Prostate gland (tissue), 2 donors: ENCODE results near the gene PPP2R5E. TPM values are rescaled to one million over a fixed set of nuclear protein-coding genes. Genes with fewer than 3 reads are reported as not detected.
A peak's percentile ranks its signal among the peaks of the same experiment; 100 is the strongest.

Source experiments
- DNase-seq: peaks from one replicate; pipeline ENCODE4 v3.0.0-alpha.2; 2019; ENCODE audit warnings: low spot score
- H3K27ac ChIP-seq, 2 donors: fragments of 200-600 bp; sonication (generic); 2 replicates each; pipeline ENCODE4 v1.5.1; 2017 to 2019
- H3K27me3 ChIP-seq: fragments of 200-600 bp; sonication (generic); replicated peaks from 2 replicates; pipeline ENCODE4 v1.5.1; 2019; ENCODE audit not compliant: insufficient read depth
- H3K36me3 ChIP-seq, 2 donors: fragments of 200-600 bp; sonication (generic); 1 replicate in 1 of 2; 2 replicates in 1 of 2; pipeline versions ENCODE4 v1.5.1 to v1.8.1; 2017 to 2019
- H3K4me1 ChIP-seq: fragments of 200-600 bp; sonication (generic); replicated peaks from 2 replicates; pipeline ENCODE4 v1.5.1; 2019
- H3K4me3 ChIP-seq, 2 donors: fragments of 200-600 bp; sonication (generic); 2 replicates each; pipeline ENCODE4 v1.5.1; 2017 to 2019
- H3K9me3 ChIP-seq: fragments of 200-600 bp; sonication (generic); 2 replicates; pipeline ENCODE4 v1.5.1; 2017
- POLR2A ChIP-seq: fragments of 450-650 bp; IDR thresholded peaks from one replicate; pipeline ENCODE4 v1.6.1; 2016; ENCODE audit warnings: antibody characterized with exemption, mild to moderate bottlenecking
- POLR2AphosphoS5 ChIP-seq: sonication (generic); formaldehyde crosslinking; IDR thresholded peaks from one replicate; pipeline ENCODE4 v1.6.1; 2017; ENCODE audit warnings: antibody characterized with exemption
- WGBS: methylation state at CpG from one replicate; pipeline ENCODE4 v1.1.5; 2018; 5-methylcytosine and 5-hydroxymethylcytosine counted together
- intact Hi-C: fragments of 100-400 bp; cut with DNase I; formaldehyde crosslinking; loops from one replicate; pipeline ENCODE4 v1.14.2; 2022
- total RNA-seq, 2 donors: library from RNA; depleted of rRNA; stranded (reverse); fragments of >200 nt; gene quantifications; one replicate each; pipeline ENCODE4 v1.1.0, GENCODE V29; 2016
- TF ChIP-seq, protein P1 (sequence below), 4 experiments: fragments of 200-600 bp in 2 of 4; fragments of 450-650 bp in 2 of 4; sonication (generic) in 2 of 4; IDR thresholded peaks; 1 replicate in 3 of 4; 2 replicates in 1 of 4; pipeline ENCODE4 v1.5.1; 2016 to 2019; ENCODE audit warnings: antibody characterized with exemption in 4 of 4, mild to moderate bottlenecking in 2 of 4, moderate library complexity in 2 of 4

The PPP2R5E gene
- total RNA-seq, 2 donors from 2014 or later = 23.5 to 30.0 TPM

DNA sequence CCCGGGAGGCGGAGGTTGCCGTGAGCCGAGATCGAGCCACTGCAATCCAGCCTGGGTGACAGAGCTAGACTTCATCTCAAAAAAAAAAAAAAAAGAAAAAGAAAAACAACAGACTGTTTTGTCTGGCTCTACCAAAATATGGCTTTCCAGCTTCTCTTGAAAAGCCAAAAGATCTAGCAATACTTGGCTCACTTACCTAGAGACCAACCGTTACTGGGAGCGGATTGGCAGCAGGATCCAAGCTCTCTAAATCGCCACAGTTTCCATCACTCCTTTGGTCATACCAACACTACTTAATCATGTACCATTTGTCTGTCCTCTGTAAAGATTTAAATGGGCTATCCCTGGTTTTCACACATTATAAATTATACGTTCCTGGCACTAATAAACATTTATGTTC is 136.8 kb downstream of the PPP2R5E start:
- Histone ChIP-seq H3K9me3 (no peaks in the 10 kb centered on the region), H3K36me3 (no peaks in the 10 kb centered on the region), H3K4me1 (no peaks in the 10 kb centered on the region), H3K27ac (no peak overlapping the region), H3K27me3 (no peaks in the 10 kb centered on the region), H3K4me3 (no peak overlapping the region)
- 85% methylated on average over 9 of the region's 9 CpGs for WGBS
- no peak for TF ChIP-seq POLR2AphosphoS5
- TF ChIP-seq POLR2A = no peak
- TF ChIP-seq, protein P1, sequence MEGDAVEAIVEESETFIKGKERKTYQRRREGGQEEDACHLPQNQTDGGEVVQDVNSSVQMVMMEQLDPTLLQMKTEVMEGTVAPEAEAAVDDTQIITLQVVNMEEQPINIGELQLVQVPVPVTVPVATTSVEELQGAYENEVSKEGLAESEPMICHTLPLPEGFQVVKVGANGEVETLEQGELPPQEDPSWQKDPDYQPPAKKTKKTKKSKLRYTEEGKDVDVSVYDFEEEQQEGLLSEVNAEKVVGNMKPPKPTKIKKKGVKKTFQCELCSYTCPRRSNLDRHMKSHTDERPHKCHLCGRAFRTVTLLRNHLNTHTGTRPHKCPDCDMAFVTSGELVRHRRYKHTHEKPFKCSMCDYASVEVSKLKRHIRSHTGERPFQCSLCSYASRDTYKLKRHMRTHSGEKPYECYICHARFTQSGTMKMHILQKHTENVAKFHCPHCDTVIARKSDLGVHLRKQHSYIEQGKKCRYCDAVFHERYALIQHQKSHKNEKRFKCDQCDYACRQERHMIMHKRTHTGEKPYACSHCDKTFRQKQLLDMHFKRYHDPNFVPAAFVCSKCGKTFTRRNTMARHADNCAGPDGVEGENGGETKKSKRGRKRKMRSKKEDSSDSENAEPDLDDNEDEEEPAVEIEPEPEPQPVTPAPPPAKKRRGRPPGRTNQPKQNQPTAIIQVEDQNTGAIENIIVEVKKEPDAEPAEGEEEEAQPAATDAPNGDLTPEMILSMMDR (IDR thresholded peaks at IDR 0.05) = no peak
- intact Hi-C loops = no loop called here
- no peak for DNase-seq

DNA sequence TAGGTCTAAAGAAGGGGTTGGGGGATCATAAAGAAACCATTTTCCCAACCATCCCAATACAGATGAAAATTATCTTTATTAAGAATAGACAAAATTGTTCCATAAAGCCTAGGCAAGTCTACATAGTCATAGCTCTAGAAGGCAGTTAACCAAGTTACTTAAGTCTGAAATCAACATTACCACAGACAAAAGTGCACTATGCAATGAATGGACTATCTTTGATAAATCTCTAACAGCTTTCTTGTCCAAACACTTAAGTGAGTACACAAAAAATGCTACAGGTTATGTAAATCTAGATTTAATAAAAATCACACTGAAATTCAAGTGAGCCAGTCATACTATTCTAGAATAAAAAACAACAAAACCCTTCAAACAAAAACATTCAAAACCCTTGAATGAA is 137.5 kb downstream of the PPP2R5E start:
- H3K4me1 ChIP-seq = no peaks in the 10 kb centered on the region
- no peak overlapping the region for H3K27ac ChIP-seq
- intact Hi-C loops = no loop called here
- no peaks in the 10 kb centered on the region for H3K36me3 ChIP-seq
- no peak overlapping the region for H3K4me3 ChIP-seq
- no peaks in the 10 kb centered on the region for H3K27me3 ChIP-seq
- no peaks in the 10 kb centered on the region for H3K9me3 ChIP-seq
- DNase-seq = no peak
- TF ChIP-seq, protein P1 (IDR thresholded peaks at IDR 0.05) = no peak
- TF ChIP-seq POLR2A (no peak), POLR2AphosphoS5 (no peak)

DNA sequence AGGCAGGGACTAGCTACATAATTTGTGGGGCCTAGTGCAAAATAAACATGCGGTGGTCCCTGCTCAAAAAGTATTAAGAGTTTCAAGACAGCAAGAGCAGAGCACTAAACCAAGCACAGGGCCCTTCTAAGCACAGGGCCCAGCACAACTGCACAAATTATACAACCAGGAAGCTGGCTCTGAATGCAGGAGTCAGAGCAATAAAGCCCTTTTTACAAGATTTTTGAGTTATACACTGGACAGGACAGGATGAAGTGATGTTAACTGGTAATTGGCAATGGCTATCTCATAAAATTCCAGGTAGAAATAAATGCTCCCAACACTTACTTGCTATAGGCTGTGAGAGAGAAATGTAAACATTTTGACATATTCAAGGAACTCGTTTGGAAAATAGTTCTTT is 138.3 kb downstream of the PPP2R5E start:
- Histone ChIP-seq H3K4me1 (no peaks in the 10 kb centered on the region), H3K36me3 (no peaks in the 10 kb centered on the region), H3K27ac (no peak overlapping the region), H3K27me3 (no peaks in the 10 kb centered on the region), H3K4me3 (no peak overlapping the region), H3K9me3 (no peaks in the 10 kb centered on the region)
- TF ChIP-seq POLR2AphosphoS5 = peak; percentile 69
- TF ChIP-seq, protein P1 (IDR thresholded peaks at IDR 0.05) = no peak
- 19% methylated on average over 2 of the region's 2 CpGs for WGBS
- peak; percentile 47 for DNase-seq
- intact Hi-C loops = no loop called here

DNA sequence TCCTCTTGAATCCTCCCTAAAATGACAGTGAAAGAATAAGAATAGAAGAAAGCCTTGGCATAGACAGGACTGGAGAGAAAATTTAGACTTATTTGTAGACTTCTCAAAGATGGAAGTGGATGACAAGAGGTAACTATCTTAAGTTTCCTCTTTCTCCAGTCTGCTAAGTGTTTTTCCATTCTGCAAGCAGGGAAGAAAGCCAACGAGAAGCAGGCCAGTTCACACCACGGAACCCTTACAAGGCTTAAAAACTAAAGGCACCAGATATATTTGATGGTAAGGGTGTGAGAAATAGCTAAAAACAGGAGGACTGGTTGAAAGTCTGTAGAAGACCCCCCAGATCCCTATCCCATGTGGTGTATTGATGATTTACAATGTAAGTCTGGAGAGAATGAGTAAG is 141.5 kb downstream of the PPP2R5E start:
- TF ChIP-seq, protein P1 (IDR thresholded peaks at IDR 0.05) = no peak
- TF ChIP-seq POLR2AphosphoS5 = no peak
- TF ChIP-seq POLR2A = no peak
- no peak for DNase-seq
- Histone ChIP-seq H3K4me3 (no peak overlapping the region), H3K36me3 (no peaks in the 10 kb centered on the region), H3K27me3 (no peaks in the 10 kb centered on the region), H3K4me1 (no peaks in the 10 kb centered on the region), H3K9me3 (no peaks in the 10 kb centered on the region), H3K27ac (no peak overlapping the region)
- intact Hi-C loops = no loop called here
- WGBS = 77% methylated on average over 2 of the region's 2 CpGs

DNA sequence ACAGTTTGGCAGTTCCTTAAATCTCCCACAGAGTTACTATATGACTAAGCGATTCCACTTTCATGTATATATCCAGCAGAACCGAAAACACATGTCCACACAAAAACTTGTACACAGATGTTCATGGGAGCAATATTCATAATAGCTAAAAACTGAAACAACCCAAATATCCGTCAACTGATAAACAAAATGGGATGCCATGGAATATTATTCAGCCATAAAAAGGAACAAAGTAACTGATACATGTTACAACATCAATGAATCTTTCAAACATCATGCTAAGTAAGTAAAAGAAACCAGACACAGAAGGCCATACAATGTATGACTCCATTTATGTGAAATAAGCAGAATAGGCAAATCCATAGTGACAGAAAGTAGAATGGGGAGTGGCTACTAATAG is 144.2 kb downstream of the PPP2R5E start:
- DNase-seq = no peak
- TF ChIP-seq POLR2A = no peak
- no peak for TF ChIP-seq POLR2AphosphoS5
- TF ChIP-seq, protein P1 (IDR thresholded peaks at IDR 0.05) = no peak
- intact Hi-C loops = no loop called here
- Histone ChIP-seq H3K27ac (no peak overlapping the region), H3K9me3 (no peaks in the 10 kb centered on the region), H3K36me3 (no peaks in the 10 kb centered on the region), H3K27me3 (no peaks in the 10 kb centered on the region), H3K4me1 (no peaks in the 10 kb centered on the region), H3K4me3 (no peak overlapping the region)
- WGBS = 97% methylated on average over 3 of the region's 3 CpGs
